Activated CD4-positive, CD25-positive, alpha-beta regulatory T cell treated with anti-CD3 and anti-CD28 coated beads, Interleukin-2, amount 50 U/mL, for 72 hours (primary cell): ENCODE results near the gene HELT.
"Not testable (repeated sequence)": the region's sequence is repeated elsewhere in the genome, so short reads cannot be mapped to it uniquely, and the experiment has no call there.

Experiments
- DNase-seq: peaks from one replicate; pipeline ENCODE4 v3.0.0; 2021

HELT gene

GRCh38 chr4:185017964-185018772 is at the start of gene HELT:
HELT (plus strand) TSS chr4:185018490; CDS start chr4:185018929, 439 bp downstream.
- DNase-seq: no peak

- no peak for DNase-seq
Measured at GRCh38 chr4:184968784-184969201, 49.5 kb upstream of the HELT start.

- no peak for DNase-seq
Measured at GRCh38 chr4:184969610-184970009, 48.7 kb upstream of the HELT start.

- no peak for DNase-seq
Measured at GRCh38 chr4:184972991-184973390, 45.3 kb upstream of the HELT start.

GRCh38 chr4:184976348-184976747 is 41.9 kb upstream of the HELT start:
- not testable (repeated sequence) for DNase-seq

GRCh38 chr4:184977747-184978146 is 40.5 kb upstream of the HELT start:
- DNase-seq: no peak

GRCh38 chr4:184978211-184978610 is 40.1 kb upstream of the HELT start:
- no peak for DNase-seq

GRCh38 chr4:184979461-184980124 is 38.7 kb upstream of the HELT start:
- DNase-seq: no peak

- no peak for DNase-seq
Measured at GRCh38 chr4:184980261-184980660, 38.0 kb upstream of the HELT start.

GRCh38 chr4:184983672-184984356 is 34.5 kb upstream of the HELT start:
- peak; percentile 60 for DNase-seq

GRCh38 chr4:184987493-184988031 is 30.7 kb upstream of the HELT start:
- no peak for DNase-seq

GRCh38 chr4:184988611-184989010 is 29.7 kb upstream of the HELT start:
- DNase-seq: no peak

GRCh38 chr4:184989283-184989682 is 29.0 kb upstream of the HELT start:
- DNase-seq: not testable (repeated sequence)

- not testable (repeated sequence) for DNase-seq
Measured at GRCh38 chr4:184990131-184990530, 28.2 kb upstream of the HELT start.

GRCh38 chr4:184991860-184992259 is 26.4 kb upstream of the HELT start:
- DNase-seq: no peak

GRCh38 chr4:184992422-184992821 is 25.9 kb upstream of the HELT start:
- DNase-seq: no peak

- no peak for DNase-seq
Measured at GRCh38 chr4:184993247-184993646, 25.0 kb upstream of the HELT start.

- DNase-seq: no peak
Measured at GRCh38 chr4:184994010-184994622, 24.2 kb upstream of the HELT start.

GRCh38 chr4:184994623-184995010 is 23.7 kb upstream of the HELT start:
- DNase-seq: no peak

- DNase-seq: not testable (repeated sequence)
Measured at GRCh38 chr4:184997656-184998055, 20.6 kb upstream of the HELT start.

GRCh38 chr4:185002784-185003183 is 15.5 kb upstream of the HELT start:
- DNase-seq: no peak

GRCh38 chr4:185003596-185004351 is 14.5 kb upstream of the HELT start:
- DNase-seq: no peak
